Measurements from ENCODE around the gene SEC16A.

Gene SEC16A, protein sequence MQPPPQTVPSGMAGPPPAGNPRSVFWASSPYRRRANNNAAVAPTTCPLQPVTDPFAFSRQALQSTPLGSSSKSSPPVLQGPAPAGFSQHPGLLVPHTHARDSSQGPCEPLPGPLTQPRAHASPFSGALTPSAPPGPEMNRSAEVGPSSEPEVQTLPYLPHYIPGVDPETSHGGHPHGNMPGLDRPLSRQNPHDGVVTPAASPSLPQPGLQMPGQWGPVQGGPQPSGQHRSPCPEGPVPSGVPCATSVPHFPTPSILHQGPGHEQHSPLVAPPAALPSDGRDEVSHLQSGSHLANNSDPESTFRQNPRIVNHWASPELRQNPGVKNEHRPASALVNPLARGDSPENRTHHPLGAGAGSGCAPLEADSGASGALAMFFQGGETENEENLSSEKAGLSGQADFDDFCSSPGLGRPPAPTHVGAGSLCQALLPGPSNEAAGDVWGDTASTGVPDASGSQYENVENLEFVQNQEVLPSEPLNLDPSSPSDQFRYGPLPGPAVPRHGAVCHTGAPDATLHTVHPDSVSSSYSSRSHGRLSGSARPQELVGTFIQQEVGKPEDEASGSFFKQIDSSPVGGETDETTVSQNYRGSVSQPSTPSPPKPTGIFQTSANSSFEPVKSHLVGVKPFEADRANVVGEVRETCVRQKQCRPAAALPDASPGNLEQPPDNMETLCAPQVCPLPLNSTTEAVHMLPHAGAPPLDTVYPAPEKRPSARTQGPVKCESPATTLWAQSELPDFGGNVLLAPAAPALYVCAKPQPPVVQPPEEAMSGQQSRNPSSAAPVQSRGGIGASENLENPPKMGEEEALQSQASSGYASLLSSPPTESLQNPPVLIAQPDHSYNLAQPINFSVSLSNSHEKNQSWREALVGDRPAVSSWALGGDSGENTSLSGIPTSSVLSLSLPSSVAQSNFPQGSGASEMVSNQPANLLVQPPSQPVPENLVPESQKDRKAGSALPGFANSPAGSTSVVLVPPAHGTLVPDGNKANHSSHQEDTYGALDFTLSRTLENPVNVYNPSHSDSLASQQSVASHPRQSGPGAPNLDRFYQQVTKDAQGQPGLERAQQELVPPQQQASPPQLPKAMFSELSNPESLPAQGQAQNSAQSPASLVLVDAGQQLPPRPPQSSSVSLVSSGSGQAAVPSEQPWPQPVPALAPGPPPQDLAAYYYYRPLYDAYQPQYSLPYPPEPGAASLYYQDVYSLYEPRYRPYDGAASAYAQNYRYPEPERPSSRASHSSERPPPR (N-terminal part only)

DNA sequence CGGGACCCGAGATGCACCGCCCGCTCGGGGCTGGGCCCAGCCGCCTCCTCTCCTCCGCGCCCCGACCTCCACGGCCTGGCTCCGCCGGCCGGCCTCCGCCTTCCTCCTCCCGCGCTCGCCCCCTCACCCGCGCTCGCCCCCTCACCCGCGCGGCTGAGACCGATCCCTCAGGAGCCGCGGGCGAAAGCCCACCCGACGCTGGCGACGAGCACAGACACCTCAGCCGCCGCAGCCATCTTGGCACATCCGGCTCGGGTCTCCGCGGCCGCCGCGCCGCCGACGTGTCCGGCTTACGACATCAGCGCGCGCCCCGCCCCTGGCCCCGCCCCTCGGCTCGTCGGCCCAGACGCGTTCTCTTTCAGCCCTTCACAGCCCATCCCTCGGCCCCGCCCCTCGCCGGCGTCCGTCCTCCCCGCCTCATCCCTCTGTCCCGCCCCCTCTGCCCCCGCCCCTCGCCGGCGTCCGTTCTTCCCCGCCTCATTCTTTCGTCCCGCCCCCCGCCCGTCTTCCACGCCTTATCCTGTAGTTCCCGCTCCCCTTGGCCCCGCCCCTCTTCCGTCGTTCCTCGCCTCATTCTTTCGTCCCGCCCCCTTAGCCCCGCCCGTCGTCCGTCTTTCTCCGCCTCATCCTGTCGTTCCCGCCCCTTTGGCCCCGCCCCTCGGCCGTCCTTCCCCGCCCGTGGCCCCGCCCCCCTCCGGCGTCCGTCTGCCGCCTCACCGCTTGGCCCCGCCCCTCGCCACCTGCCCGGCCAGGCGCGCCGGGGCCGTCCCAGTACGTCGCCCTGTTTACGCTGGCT, at the start of gene SEC16A:
TSS of gene SEC16A (minus strand) at position 248 of the 796 bp plus-strand sequence. CDS start 5,425 bp downstream, outside the sequence.
- DNase-seq (ENCODE audit: low read depth in 2 of 2): peak; percentile 99 to 100

DNA sequence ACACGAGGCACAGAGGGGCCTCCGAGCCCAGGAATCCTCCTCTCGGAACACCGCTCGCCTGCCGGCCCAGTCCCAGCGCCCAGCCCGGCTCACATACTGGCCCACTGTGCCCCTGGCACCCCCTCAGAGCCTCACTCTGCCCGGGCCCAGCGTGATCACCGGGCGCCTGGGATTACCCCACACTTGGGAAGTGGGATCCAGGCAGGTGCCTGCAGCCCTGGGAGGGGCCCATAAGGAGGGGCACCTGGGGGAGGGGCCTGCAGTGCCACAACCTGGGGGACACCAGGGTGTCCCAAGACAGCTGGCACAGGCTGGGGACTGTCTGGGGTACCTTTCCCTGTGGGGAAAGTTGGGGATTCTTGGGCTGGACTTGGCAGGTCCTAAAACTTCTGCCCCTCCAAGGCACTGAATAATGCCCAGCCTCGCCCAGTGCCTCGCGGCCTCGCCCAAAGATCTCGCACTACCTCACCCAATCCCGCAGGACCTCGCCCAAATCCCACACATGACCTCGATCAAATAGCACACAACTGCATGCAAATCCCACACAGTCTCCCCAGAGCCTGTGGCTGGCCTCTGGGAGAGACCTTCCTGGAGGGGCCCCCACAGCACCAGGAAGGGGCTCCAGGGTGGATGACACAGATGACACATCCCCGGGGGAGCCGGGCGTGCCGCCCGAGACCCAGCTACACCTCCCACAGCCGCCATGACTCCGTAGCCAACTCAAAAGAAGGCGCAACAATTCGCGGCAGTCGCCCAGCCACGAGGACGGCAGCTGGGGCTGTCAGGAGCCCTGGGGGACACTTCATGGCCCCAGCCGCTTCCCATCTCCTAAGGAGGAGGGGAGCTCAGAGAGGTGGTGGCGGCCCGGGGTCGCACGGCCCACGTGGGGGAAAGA, 49.3 kb upstream of the SEC16A start:
- no peak for DNase-seq (ENCODE audit: low read depth in 2 of 2)

DNA sequence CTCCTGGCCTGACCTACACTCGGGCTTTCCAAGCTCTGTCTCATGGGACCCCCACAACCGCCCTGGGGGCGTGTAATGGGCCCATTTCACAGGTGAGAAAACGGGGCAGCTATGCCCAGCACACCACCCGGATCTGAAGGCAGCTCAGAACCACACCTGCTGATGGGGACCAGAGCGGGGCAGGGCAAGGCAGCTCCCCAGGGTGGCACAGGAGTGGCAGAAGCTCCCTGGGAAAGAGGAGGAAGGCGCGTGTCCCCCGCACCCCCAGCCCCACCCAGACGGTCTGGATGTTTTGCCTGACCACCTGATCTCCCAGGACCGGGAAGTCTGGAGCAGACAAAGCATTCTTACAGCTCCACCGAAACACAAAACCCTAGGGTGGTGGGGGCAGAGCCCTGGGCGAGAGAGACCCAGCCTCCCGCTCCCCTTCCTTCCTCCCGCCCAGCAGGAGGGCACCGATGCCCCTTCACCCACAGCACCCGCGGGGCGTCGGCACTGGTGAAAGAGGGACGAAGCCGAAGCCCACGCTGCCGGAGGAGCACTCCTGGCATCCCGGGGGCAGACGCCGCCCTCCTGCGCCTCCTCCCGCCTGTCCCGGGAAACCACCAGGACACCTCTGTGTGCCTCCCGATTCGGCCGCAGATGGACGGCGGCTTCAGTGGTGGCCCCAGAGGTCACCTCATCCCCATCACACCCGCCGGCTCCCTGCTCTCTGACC, 48.5 kb upstream of the SEC16A start:
- no peak for DNase-seq (ENCODE audit: low read depth in 2 of 2)

DNA sequence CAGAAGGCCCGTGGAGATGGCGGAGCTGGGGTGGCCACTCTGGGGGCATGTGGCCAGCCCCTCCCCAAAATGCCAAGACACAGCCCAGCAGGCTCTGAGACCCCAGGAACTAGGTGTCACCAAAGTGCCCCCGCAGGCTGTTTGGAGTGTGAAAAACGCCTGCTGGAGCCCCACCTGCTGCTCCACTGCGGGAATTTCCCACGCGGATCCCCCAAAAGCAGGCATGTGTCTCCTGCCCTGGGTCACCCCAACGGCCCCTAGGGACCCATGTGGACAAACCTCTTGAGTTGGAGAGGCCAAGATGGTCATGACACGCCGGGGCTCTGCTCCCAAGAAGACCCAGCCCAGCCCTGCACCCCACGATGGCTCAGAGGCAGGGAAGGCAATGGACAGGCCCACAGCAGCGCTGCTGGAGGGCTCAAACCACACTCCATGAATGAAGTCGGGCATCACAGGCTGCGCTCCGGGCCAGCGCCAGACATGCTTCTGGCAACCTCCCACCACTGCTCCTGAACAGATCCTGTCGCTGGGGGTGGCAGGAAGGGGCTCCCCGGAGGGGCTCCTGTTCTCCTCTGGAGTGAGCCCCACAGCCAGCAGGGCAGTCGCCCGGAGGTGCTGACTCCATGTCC, 47.7 kb upstream of the SEC16A start:
- DNase-seq (ENCODE audit: low read depth in 2 of 2): no peak

DNA sequence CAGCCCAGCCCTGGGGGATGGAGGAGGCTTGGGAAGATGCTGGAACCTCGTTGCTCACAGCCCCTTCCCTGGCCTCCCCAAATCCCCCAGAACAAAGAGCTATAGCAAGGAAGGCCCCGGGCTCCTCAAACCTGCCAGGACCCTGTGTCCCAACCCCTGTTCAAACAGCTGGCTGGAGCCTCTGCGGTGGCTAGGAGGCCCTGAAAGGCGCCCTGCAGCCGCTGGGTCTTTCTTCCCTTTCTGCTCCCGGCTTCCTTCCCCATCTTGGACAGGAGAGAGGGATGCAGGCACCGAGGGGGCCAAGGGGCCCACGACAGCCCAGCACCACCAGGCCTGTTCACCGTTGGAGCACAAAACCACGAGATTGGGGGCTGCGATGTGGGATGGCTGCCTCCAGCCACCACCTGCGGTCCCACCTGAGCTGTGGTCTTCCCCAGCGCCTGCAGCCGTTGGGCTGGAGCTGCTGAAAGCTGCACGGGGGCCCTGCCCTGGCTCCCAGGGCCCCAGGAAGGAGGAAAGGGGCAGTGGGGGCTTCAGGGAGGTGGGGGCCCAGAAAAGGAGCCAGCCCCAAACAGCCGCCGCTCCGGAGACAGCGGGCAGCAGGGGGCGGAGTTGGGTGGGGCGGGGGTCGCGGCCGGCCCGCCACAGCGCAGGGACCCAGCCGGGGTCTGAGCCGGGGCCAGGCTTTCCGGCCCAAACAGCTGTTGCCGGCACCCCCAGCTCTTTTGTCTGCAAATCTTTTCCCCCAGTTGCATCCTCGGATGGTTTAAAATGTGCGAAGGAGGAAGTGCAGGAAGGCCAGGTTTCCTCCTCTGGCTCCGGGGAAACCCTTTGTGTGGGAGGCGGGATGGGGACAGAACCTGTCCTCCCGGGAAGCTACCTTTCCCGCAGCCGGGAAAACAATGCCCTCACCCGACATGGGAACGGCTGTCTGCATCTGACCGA, 46.9 kb upstream of the SEC16A start:
- no peak for DNase-seq (ENCODE audit: low read depth in 2 of 2)

DNA sequence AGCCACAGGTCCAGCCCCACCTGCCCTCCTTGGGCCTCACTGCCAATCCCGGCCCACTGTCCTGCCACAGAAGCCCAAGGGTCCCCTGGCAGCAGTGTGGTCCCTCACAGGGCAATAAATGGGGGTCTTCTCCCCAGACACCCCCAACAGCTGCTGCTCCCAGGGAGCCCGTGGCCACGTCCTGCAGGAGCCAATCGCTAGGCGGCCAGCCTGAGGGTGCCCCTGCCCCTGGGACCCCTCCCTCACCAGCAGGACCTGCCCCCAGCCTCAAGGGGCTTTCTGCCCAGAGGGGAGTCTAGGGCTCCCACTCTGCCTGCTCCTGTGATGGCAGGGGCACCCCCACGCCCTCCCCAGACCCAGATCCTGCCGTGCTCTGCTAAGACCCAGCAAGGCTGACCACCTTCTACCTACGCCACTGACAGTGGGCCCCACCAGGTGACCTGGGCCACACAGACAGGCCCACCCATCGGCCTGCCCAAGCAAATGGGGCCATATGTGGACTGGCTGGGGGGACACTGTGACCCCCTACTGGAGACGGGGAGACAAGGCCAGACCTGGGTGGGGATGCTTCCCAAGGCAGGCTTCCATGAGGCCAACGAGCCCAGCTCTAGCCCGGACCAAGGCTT, 46.0 kb upstream of the SEC16A start:
- no peak for DNase-seq (ENCODE audit: low read depth in 2 of 2)

DNA sequence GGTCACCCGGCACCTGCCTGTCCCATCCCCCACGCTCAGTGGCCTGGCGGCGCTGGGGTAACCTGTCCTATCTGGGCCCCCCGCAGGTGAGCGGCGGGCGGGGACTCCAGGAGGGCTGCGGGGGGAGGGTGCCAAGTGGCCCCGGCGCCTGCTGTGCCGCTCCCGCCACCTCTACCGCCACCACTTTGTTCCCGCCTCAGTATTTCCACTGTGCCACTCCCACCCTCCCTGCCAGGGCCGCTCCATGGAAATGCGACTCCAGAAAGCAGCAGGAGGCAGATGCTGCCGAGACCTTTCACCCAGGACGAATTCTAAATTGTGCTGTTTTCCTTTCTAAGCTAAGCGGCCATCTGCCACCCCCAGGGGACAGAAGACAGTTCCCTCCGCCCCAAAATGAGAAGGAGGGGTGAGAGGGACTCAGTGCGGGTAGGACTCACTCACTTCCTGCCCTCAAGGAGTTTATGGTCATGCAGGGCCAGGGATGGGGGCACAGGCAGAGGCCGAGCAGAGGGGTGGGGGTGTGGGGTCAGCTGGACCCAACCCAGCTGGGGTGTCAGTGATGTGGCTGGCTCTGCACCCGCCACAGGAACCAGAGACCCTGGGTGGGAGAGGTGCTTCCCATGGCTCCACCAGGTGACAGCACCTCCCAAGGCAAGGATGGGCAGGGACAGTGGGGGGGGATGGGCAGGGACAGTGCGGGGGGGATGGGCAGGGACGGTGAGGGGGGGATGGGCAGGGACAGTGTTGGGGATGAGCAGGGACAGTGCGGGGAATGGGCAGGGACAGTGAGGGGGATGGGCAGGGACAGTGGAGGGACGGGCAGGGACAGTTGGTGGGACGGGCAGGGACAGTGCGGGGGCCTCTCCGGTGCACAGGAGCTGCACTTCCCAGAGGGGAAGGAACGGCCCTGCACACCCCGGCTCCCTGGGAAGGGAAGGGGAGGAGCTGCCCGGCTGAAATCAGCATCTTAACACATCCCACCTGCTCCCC, 45.2 kb upstream of the SEC16A start:
- no peak for DNase-seq (ENCODE audit: low read depth in 2 of 2)

DNA sequence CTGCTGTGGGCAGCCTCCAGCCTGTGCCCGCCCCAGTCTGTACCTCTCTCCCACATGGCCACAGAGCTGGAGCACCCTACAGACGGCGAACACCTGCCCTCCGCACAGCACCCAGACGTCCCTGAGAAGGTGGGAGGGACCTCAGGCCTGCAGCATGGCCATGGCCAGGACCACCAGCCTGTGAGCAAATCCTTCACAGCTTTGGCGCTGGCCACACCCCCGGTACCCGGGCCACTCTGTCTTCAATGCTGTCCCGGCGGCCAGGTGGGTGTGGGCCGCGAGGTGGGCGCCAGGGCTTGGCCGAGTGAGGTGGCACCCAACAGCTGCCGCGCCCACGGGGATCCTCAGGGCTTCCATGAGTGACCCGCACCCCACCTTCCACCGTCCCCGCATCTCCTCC, 44.3 kb upstream of the SEC16A start:
- DNase-seq (ENCODE audit: low read depth in 2 of 2): no peak

DNA sequence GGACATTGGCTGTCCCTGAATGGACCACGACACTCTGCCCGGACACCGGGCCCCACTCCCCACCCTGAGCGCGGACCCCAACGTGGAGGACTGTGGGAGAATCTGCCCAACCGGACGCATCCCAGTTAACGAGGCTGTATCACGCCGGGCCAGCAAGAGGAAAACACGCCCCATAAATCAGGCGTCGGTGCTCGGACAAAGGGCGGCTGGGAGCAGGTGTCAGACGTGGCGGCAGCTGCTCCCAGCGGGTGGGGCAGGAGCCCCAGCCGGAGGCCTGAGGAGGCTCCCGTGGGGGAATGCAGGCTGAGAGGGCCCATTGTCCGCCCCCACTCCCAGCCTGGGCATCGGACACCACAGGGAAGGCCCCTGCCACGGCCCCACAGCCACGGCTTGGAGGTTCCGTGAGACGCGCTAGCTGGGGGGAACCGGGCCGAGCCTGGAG, 43.8 kb upstream of the SEC16A start:
- no peak for DNase-seq (ENCODE audit: low read depth in 2 of 2)

DNA sequence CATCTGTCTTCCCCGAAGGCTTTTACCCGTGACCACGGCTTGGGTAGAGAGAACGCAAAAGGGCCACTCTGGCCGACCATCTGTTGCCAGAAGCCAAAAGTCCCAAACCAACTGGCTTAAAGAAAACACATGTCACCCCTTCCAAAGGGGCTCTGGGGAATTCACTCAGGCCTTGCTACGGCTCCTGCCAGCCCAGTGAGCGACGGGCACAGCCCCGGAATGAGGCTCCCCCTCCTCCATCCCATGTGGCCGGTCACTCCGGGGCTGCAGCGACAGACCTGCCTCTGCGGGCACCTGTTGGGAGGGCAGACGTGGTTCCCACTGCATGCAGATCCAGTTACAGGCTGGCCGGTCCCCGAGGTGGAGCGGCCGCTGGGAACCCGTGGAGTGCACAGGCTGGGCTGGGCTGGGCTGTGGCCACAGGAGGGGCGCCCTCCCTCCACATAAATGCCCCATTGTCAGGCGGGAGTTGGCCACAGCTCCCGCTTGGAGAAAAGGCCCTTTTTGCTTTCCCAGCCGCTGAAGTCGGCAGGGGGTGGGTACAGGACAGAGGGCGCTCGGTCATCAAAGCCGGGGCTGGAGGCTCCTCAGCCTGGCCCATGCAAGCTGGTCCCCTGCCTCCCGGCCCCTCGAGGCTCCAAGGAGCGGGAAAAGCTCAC, 43.1 kb upstream of the SEC16A start:
- DNase-seq (ENCODE audit: low read depth in 2 of 2): no peak

DNA sequence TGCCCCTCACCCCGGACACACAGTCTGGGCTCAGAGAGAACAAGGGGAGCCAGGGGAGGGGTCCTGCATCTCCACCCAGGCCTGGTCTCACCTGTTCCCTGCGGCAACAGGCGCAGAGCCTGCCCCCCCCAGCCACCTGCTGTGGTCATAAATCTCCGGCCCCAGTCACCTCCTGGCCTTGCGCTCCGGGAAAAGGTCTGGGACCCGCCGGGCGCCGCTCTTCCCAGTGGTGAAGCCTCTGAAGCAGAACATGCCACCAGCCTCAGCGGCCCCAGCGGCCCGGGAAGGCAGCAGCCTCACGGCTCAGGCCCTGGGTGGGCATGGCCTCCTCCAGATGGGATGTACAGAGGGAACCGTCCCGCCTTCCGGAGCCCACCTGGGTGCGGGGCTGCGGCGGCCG, 42.4 kb upstream of the SEC16A start:
- no peak for DNase-seq (ENCODE audit: low read depth in 2 of 2)

DNA sequence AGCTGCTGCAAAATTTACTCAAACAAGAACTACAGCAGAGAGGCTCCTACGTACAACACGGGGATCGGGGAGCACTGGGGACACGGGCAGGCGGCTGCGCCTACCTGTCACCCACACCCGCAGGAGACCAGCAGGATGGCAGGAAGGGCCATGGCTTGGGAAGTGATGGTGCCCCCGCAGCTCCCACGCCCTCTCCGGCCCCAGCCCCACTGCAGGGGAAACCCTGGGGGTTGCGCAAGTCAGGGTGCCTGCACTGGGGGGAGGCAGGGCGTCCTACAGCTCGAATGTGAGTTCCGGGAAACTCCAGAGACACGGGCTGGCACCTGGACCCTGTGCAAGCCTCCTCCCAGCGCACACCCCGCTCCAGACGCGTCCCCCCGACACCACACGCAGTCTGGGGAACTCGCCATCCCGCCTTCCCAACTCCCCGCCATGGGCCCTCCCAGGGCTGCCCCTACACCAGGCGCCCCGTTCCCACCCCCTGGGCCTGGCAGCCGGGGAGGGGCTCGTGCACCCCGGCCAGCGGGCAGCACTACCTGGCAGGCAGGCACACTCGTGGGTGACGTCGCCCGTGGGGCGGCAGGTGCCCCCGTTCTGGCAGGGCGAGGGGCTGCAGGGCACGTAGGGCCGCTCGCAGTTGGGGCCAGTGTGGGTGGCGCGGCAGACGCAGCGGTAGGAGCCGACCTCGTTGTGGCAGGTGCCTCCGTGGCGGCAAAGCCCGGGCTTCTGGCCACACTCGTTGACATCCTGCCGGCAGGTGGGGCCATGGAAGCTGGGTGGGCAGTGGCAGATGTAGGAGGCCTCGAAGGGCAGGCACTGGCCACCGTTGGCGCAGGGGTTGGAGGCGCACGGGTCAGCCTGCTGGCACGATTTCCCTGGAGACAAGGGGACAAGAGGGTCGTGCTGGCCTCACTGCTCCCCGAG, 39.7 kb upstream of the SEC16A start:
- no peak for DNase-seq (ENCODE audit: low read depth in 2 of 2)

DNA sequence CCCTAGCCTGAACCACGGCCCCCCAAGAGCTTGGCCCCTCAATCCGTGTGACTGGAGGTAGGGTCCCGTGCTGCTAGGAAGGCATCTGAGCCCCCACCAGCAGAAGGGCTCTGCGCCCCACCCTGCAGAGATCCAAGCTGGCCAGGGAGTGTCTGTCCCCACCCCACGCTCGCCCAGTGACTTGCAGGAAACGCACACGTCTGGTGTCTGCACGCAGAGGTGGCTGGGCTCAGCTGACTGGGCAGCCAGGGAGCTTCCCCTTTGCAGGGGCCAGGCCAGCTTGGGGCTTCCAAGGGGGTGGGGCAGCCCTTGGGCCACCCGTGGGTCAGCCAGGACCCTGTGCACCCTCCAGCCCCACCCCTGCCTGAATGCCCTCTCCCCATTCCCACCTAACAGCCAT, 38.7 kb upstream of the SEC16A start:
- no peak for DNase-seq (ENCODE audit: low read depth in 2 of 2)

DNA sequence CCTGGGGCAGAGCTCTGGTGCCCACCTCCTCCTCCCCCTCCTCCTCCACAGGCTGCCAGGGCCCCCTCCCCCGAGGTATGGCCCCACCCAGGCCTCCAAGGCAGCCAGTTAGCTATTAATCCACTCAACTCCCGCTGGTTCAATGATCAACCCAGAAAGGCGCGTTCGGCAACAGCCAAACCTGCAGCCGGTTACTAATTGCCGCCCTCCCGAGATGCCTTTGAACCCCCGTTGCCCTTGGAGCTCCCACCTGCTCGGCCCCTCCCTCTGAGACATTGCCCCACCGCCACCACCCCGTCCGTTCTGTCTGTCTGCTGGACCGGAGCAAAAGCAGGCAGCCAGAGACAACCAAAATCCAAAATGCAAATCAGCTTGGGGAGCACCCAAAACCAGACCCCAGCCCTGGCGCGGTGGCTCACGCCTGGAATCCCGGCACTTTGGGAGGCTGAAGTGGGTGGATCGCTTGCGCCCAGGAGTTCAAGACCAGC, 37.3 kb upstream of the SEC16A start:
- no peak for DNase-seq (ENCODE audit: low read depth in 2 of 2)

All from stimulated activated CD8-positive, alpha-beta memory T cell treated with anti-CD3 and anti-CD28 coated beads, Interleukin-7, amount 100 ng/mL, for 1 hour (primary cell).